Astrocyte (in vitro differentiated cells and primary cell): Measurements from ENCODE around the gene GPI.

Experiments used
- EZH2 ChIP-seq: IDR thresholded peaks from 2 replicates; pipeline ENCODE4 v1.6.1; 2012; ENCODE audit warnings: mild to moderate bottlenecking, low read length, inconsistent platforms; ENCODE audit not compliant: insufficient read depth
- TF ChIP-seq, protein P1 (sequence below): IDR thresholded peaks from 2 replicates; pipeline ENCODE4 v1.5.1; 2011; ENCODE audit warnings: low read depth, mild to moderate bottlenecking, inconsistent platforms, low read length, moderate library complexity; ENCODE audit not compliant: insufficient read depth

DNA sequence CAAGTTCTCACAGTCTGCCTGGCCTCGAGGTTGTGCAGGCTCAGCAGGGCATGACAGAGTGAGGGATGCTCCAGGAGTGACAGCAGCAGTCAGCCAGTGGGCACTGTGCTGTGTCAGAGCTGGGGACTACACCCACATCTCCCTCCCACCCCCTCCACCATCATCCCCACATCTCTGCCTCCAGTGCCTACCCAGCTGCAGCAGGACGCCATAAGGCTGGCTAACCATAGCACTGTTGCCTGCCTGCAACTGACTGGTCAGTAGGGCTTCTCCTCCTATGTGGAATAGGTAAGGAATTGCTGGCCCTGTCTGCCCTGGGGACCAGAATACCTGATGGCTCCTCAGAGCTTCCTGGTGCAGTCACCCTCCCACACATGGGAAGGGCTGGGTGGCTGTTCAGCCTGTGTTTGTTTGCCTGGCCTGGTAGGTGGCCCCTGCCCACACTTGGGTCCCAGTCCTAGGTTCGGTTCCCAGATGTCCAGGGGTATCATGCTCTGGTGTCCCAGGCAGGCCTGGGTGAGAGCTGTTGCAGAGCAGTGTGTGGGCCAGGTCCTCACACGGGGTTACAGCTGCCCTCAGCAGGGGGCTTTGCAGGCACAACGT, 15.7 kb downstream of the GPI start:
- TF ChIP-seq, protein P1, sequence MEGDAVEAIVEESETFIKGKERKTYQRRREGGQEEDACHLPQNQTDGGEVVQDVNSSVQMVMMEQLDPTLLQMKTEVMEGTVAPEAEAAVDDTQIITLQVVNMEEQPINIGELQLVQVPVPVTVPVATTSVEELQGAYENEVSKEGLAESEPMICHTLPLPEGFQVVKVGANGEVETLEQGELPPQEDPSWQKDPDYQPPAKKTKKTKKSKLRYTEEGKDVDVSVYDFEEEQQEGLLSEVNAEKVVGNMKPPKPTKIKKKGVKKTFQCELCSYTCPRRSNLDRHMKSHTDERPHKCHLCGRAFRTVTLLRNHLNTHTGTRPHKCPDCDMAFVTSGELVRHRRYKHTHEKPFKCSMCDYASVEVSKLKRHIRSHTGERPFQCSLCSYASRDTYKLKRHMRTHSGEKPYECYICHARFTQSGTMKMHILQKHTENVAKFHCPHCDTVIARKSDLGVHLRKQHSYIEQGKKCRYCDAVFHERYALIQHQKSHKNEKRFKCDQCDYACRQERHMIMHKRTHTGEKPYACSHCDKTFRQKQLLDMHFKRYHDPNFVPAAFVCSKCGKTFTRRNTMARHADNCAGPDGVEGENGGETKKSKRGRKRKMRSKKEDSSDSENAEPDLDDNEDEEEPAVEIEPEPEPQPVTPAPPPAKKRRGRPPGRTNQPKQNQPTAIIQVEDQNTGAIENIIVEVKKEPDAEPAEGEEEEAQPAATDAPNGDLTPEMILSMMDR: no peak
- no peak for TF ChIP-seq EZH2
